Measurements from ENCODE around the gene CXCL1. TPM values are rescaled to one million over a fixed set of nuclear protein-coding genes. Genes with fewer than 3 reads are reported as not detected.

CXCL1 gene
- total and polyA plus RNA-seq, 2 experiments from 2014 or later, result 9.6 to 28.8 TPM

DNA sequence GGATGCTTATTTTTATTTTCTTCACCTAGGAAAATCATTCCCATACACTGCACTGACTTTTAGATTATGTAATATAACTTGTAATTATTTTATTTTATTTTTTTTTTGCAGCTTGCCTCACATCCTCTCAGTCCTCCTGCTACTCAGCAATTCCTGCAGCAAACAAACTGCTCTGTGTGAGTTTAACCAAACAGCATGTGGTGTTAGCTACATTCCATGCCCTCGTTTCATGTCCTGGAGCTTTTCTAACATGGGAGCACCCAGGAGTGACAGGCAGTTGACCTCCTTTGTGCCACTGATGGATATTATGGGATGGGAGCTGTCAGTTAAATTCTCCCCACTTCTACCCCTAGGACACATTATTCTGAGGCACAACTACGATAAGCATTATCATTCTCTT, 24.8 kb downstream of the CXCL1 start:
- TF ChIP-seq EZH2 (IDR thresholded peaks at IDR 0.05; ENCODE audit: borderline replicate concordance), result no peak
- TF ChIP-seq, protein P1, sequence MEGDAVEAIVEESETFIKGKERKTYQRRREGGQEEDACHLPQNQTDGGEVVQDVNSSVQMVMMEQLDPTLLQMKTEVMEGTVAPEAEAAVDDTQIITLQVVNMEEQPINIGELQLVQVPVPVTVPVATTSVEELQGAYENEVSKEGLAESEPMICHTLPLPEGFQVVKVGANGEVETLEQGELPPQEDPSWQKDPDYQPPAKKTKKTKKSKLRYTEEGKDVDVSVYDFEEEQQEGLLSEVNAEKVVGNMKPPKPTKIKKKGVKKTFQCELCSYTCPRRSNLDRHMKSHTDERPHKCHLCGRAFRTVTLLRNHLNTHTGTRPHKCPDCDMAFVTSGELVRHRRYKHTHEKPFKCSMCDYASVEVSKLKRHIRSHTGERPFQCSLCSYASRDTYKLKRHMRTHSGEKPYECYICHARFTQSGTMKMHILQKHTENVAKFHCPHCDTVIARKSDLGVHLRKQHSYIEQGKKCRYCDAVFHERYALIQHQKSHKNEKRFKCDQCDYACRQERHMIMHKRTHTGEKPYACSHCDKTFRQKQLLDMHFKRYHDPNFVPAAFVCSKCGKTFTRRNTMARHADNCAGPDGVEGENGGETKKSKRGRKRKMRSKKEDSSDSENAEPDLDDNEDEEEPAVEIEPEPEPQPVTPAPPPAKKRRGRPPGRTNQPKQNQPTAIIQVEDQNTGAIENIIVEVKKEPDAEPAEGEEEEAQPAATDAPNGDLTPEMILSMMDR (IDR thresholded peaks at IDR 0.05; ENCODE audit: poor library complexity), result no peak
- TF ChIP-seq EZH2phosphoT487 (IDR thresholded peaks at IDR 0.05; ENCODE audit: low read depth, severe bottlenecking, unreplicated experiment), result no peak
- H3K27ac ChIP-seq, result no peak overlapping the region

GRCh38 chr4:73895201-73896175, 26.3 kb downstream of the CXCL1 start:
- H3K79me2 ChIP-seq, result no peaks in the 10 kb centered on the region
- H3K4me2 ChIP-seq, result no peak overlapping the region
- no peaks in the 10 kb centered on the region for H4K20me1 ChIP-seq (ENCODE audit: insufficient read depth, poor library complexity, severe bottlenecking)
- no peak for TF ChIP-seq EZH2 (IDR thresholded peaks at IDR 0.05; ENCODE audit: borderline replicate concordance)
- TF ChIP-seq EZH2phosphoT487 (IDR thresholded peaks at IDR 0.05; ENCODE audit: low read depth, severe bottlenecking, unreplicated experiment), result no peak
- TF ChIP-seq, protein P1 (IDR thresholded peaks at IDR 0.05; ENCODE audit: poor library complexity), result no peak
- no peaks in the 10 kb centered on the region for H3K36me3 ChIP-seq (replicated peaks; ENCODE audit: insufficient read depth, low read depth)
- no peak overlapping the region for H3K4me3 ChIP-seq
- H3K27ac ChIP-seq, result peak overlapping the region; percentile 13
- H3K27me3 ChIP-seq, result no peaks in the 10 kb centered on the region
- no peaks in the 10 kb centered on the region for H3K9me2 ChIP-seq (replicated peaks; ENCODE audit: insufficient read depth)
- peaks cover 16% of the 10 kb centered on the region for H3K4me1 ChIP-seq (ENCODE audit: insufficient read depth)
- no peaks in the 10 kb centered on the region for H3K9me3 ChIP-seq (ENCODE audit: low read depth)
- 85% methylated on average over 9 of the region's 9 CpGs for WGBS (ENCODE audit: low lambda C conversion rate, missing lambda C conversion rate)
- no peak overlapping the region for H2AFZ ChIP-seq
- DNase-seq (ENCODE audit: low spot score), result peak; percentile 5

More for the DNA sequence above, 24.8 kb downstream of the CXCL1 start:
- H3K4me2 ChIP-seq, result no peak overlapping the region
- no peaks in the 10 kb centered on the region for H3K9me2 ChIP-seq (replicated peaks; ENCODE audit: insufficient read depth)
- H3K9me3 ChIP-seq (ENCODE audit: low read depth), result no peaks in the 10 kb centered on the region
- H3K79me2 ChIP-seq, result no peaks in the 10 kb centered on the region
- no peaks in the 10 kb centered on the region for H3K36me3 ChIP-seq (replicated peaks; ENCODE audit: insufficient read depth, low read depth)
- H2AFZ ChIP-seq, result no peak overlapping the region
- DNase-seq (ENCODE audit: low spot score), result no peak
- H3K4me3 ChIP-seq, result no peak overlapping the region
- WGBS (ENCODE audit: low lambda C conversion rate, missing lambda C conversion rate), result 64% methylated on average over 2 of the region's 2 CpGs
- H4K20me1 ChIP-seq (ENCODE audit: insufficient read depth, poor library complexity, severe bottlenecking), result no peaks in the 10 kb centered on the region
- peaks cover 16% of the 10 kb centered on the region for H3K4me1 ChIP-seq (ENCODE audit: insufficient read depth)
- H3K27me3 ChIP-seq, result no peaks in the 10 kb centered on the region

DNA sequence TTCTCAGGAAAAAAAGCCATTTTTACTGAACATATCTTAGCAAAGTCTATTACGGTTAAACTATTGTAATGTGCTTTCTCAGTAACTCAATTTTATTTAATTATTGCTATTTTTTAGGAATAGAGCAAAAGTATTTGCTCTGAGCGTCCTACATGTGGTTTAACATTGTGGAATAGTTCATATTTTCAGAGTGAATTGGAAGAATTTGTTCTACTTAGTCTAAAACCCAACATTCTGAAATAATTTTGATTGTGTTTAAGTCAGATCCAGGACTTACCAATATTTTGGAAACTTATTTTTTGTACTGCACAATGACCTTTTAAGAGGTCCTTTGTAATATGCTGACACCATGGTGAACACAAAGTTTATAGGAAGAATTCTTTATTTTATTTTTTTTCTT, 27.2 kb downstream of the CXCL1 start:
- Histone ChIP-seq H4K20me1 (ENCODE audit: insufficient read depth, poor library complexity, severe bottlenecking) (no peaks in the 10 kb centered on the region), H3K27me3 (no peaks in the 10 kb centered on the region), H3K79me2 (no peaks in the 10 kb centered on the region), H3K4me3 (no peak overlapping the region), H2AFZ (no peak overlapping the region), H3K27ac (peak overlapping the region; percentile 13), H3K4me2 (no peak overlapping the region), H3K9me2 (replicated peaks; ENCODE audit: insufficient read depth) (no peaks in the 10 kb centered on the region), H3K9me3 (ENCODE audit: low read depth) (no peaks in the 10 kb centered on the region), H3K36me3 (replicated peaks; ENCODE audit: insufficient read depth, low read depth) (no peaks in the 10 kb centered on the region), H3K4me1 (ENCODE audit: insufficient read depth) (peaks cover 16% of the 10 kb centered on the region)
- no peak for DNase-seq (ENCODE audit: low spot score)
- TF ChIP-seq EZH2phosphoT487 (IDR thresholded peaks at IDR 0.05; ENCODE audit: low read depth, severe bottlenecking, unreplicated experiment) (no peak), EZH2 (IDR thresholded peaks at IDR 0.05; ENCODE audit: borderline replicate concordance) (no peak)
- TF ChIP-seq, protein P1 (IDR thresholded peaks at IDR 0.05; ENCODE audit: poor library complexity), result no peak
- WGBS (ENCODE audit: low lambda C conversion rate, missing lambda C conversion rate), result 95% methylated on average over 2 of the region's 2 CpGs

All from hepatocyte (in vitro differentiated cells).